ENCODE measurements around the gene AGGF1.

GRCh38 chr5:77066184-77066583 is 36.0 kb downstream of the AGGF1 start:
- TF ChIP-seq CTCF (conservative IDR thresholded peaks at IDR 0.05; ENCODE audit: low read depth in 2 of 2) (no peak), EZH2 (IDR thresholded peaks at IDR 0.05; ENCODE audit: low read depth, unreplicated experiment) (no peak), POLR2AphosphoS5 (IDR thresholded peaks at IDR 0.05; ENCODE audit: low read depth) (no peak), EZH2phosphoT487 (IDR thresholded peaks at IDR 0.05; ENCODE audit: unreplicated experiment) (no peak), ETS1 (IDR thresholded peaks at IDR 0.05) (no peak)
